SK-N-SH (cell line): ENCODE measurements around the gene CD300LB. TPM values are rescaled to one million over a fixed set of nuclear protein-coding genes. Genes with fewer than 3 reads are reported as not detected.

Source experiments
- CTCF ChIA-PET: fragments of 300-600, 350-600 bp; formaldehyde crosslinking; extraction: SDS; loops from one replicate; lab custom pipeline; 2021; lab: Yijun Ruan, JAX
- POLR2A ChIA-PET: fragments of 350-600 bp; sonication (Branson Sonifier 250); formaldehyde crosslinking; extraction: SDS; loops from one replicate; lab custom pipeline; 2020; ENCODE audit warnings: antibody characterized with exemption, inconsistent platforms; lab: Yijun Ruan, JAX
- DNase-seq: peaks from one replicate; pipeline ENCODE4 v3.0.0; 2012
- H2AFZ ChIP-seq: fragments of 200-600 bp; sonication (generic); 2 replicates; pipeline ENCODE4 v1.8.1; 2016; ENCODE audit warnings: antibody characterized with exemption, mild to moderate bottlenecking, low read depth
- H3F3A ChIP-seq: fragments of 200-600 bp; sonication (generic); replicated peaks from 2 replicates; pipeline ENCODE3; 2016; ENCODE audit warnings: antibody characterized with exemption, mild to moderate bottlenecking; ENCODE audit not compliant: insufficient read depth
- H3K27ac ChIP-seq, 2 experiments: fragments of 200-500 bp in 1 of 2; fragments of 200-600 bp in 1 of 2; sonication (Bioruptor generic) in 1 of 2; sonication (generic), shearing (Covaris generic) in 1 of 2; 2 replicates each; pipeline versions ENCODE4 v1.5.1 to v1.6.1; 2014 to 2016; ENCODE audit warnings: low read depth in 2 of 2, inconsistent platforms in 1 of 2, low read length in 1 of 2, mild to moderate bottlenecking in 1 of 2, mixed read lengths in 1 of 2
- H3K27me3 ChIP-seq: fragments of 200-600 bp; sonication (generic), shearing (Covaris generic); 2 replicates; pipeline ENCODE4 v1.6.1; 2016; ENCODE audit warnings: mixed run types; ENCODE audit not compliant: insufficient read depth
- H3K36me3 ChIP-seq, 2 experiments: fragments of 200-500 bp in 1 of 2; fragments of 200-600 bp in 1 of 2; sonication (Bioruptor generic) in 1 of 2; sonication (generic) in 1 of 2; replicated peaks in 1 of 2; 2 replicates each; pipeline versions ENCODE3 to v1.5.1; 2014 to 2016; ENCODE audit warnings: low read length in 1 of 2, mild to moderate bottlenecking in 1 of 2; ENCODE audit not compliant: insufficient read depth in 2 of 2, control insufficient read depth in 1 of 2
- H3K4me1 ChIP-seq, 2 experiments: fragments of 200-500 bp in 1 of 2; fragments of 200-600 bp in 1 of 2; sonication (Bioruptor generic) in 1 of 2; sonication (generic), shearing (Covaris generic) in 1 of 2; 2 replicates each; pipeline versions ENCODE4 v1.5.1 to v1.6.1; 2014 to 2016; ENCODE audit warnings: low read depth in 1 of 2, low read length in 1 of 2, mixed run types in 1 of 2; ENCODE audit not compliant: insufficient read depth in 2 of 2, control insufficient read depth in 1 of 2
- H3K4me2 ChIP-seq: fragments of 200-600 bp; sonication (generic), shearing (Covaris generic); 2 replicates; pipeline ENCODE4 v1.6.1; 2017; ENCODE audit warnings: mixed run types
- H3K4me3 ChIP-seq, 2 experiments: fragments of 200-500 bp in 1 of 2; fragments of 200-600 bp in 1 of 2; sonication (Bioruptor generic) in 1 of 2; sonication (generic), shearing (Covaris generic) in 1 of 2; 2 replicates each; pipeline versions ENCODE4 v1.5.1 to v1.8.1; 2014 to 2016; ENCODE audit warnings: low read depth in 2 of 2, inconsistent platforms in 1 of 2, low read length in 1 of 2, mild to moderate bottlenecking in 1 of 2, mixed read lengths in 1 of 2, moderate library complexity in 1 of 2
- H3K79me2 ChIP-seq: fragments of 200-600 bp; sonication (generic); 2 replicates; pipeline ENCODE4 v1.8.1; 2017; ENCODE audit warnings: mild to moderate bottlenecking; ENCODE audit not compliant: insufficient read depth
- H3K9ac ChIP-seq: fragments of 200-600 bp; sonication (generic); 2 replicates; pipeline ENCODE4 v1.6.1; 2017; ENCODE audit warnings: mixed run types
- H3K9me2 ChIP-seq: fragments of 200-600 bp; sonication (generic); 2 replicates; pipeline ENCODE4 v1.6.1; 2017; ENCODE audit warnings: mixed run types
- H3K9me3 ChIP-seq: fragments of 200-600 bp; sonication (generic); 2 replicates; pipeline ENCODE4 v1.6.1; 2017; ENCODE audit warnings: mixed run types, mild to moderate bottlenecking, moderate library complexity
- H4K20me1 ChIP-seq: fragments of 200-600 bp; sonication (generic); 2 replicates; pipeline ENCODE4 v1.6.1; 2017; ENCODE audit warnings: mild to moderate bottlenecking, mixed run types; ENCODE audit not compliant: insufficient read depth
- CHD2 ChIP-seq: fragments of 150-350 bp; IDR thresholded peaks from 2 replicates; pipeline ENCODE4 v1.6.1; 2018; ENCODE audit warnings: low read length; ENCODE audit not compliant: partially characterized antibody
- EZH2phosphoT487 ChIP-seq: fragments of 200-600 bp; sonication (generic); IDR thresholded peaks from 2 replicates; pipeline ENCODE4 v1.6.1; 2017; ENCODE audit warnings: low read depth, mixed run types, mild to moderate bottlenecking, antibody characterized with exemption, moderate library complexity, borderline replicate concordance
- FOSL2 ChIP-seq: IDR thresholded peaks from 2 replicates; pipeline ENCODE4 v1.4.0; 2012; ENCODE audit warnings: low read depth, mild to moderate bottlenecking, moderate library complexity, borderline replicate concordance
- FOXM1 ChIP-seq: IDR thresholded peaks from 2 replicates; pipeline ENCODE4 v1.4.0; 2012; ENCODE audit warnings: low read depth, mild to moderate bottlenecking
- MXI1 ChIP-seq: IDR thresholded peaks from 2 replicates; pipeline ENCODE4 v1.6.1; 2012; ENCODE audit warnings: mild to moderate bottlenecking, low read depth, low read length, improper control_type of control experiment
- NFIC ChIP-seq: IDR thresholded peaks from 2 replicates; pipeline ENCODE4 v1.4.0; 2012; ENCODE audit warnings: borderline replicate concordance
- NRF1 ChIP-seq: IDR thresholded peaks from 2 replicates; pipeline ENCODE4 v1.6.1; 2012; ENCODE audit warnings: low read depth, mild to moderate bottlenecking, low read length
- RAD21 ChIP-seq: IDR thresholded peaks from 2 replicates; pipeline ENCODE4 v1.6.1; 2012; ENCODE audit warnings: mild to moderate bottlenecking, low read length
- RCOR1 ChIP-seq: fragments of 150-350 bp; IDR thresholded peaks from 2 replicates; pipeline ENCODE4 v1.6.1; 2017; ENCODE audit warnings: antibody characterized with exemption, low read length
- SIN3A ChIP-seq: IDR thresholded peaks from 2 replicates; pipeline ENCODE4 v1.6.1; 2012; ENCODE audit warnings: low read depth, mild to moderate bottlenecking, low read length, moderate library complexity, borderline replicate concordance
- TCF12 ChIP-seq: IDR thresholded peaks from 2 replicates; pipeline ENCODE4 v1.4.0; 2012
- TEAD4 ChIP-seq: IDR thresholded peaks from 2 replicates; pipeline ENCODE4 v1.4.0; 2012; ENCODE audit warnings: mild to moderate bottlenecking, borderline replicate concordance; ENCODE audit not compliant: insufficient read depth
- WGBS: methylation state at CpG from one replicate; pipeline ENCODE4 v1.1.6; 2017; ENCODE audit warnings: low lambda C conversion rate; 5-methylcytosine and 5-hydroxymethylcytosine counted together
- polyA plus RNA-seq, 3 experiments: library from polyadenylated mRNA; depleted of rRNA; stranded (reverse); fragments of >200 nt; gene quantifications; 2 replicates each; pipeline ENCODE4 v1.2.3, GENCODE V29; 2012
- TF ChIP-seq, protein P1 (sequence below): fragments of 150-350 bp; IDR thresholded peaks from 2 replicates; pipeline ENCODE4 v1.6.1; 2017; ENCODE audit warnings: antibody characterized with exemption, low read length, low read depth, borderline replicate concordance
- TF ChIP-seq, protein P2 (sequence below): IDR thresholded peaks from 2 replicates; pipeline ENCODE4 v1.6.1; 2012; ENCODE audit warnings: mild to moderate bottlenecking, low read depth, low read length, moderate library complexity
- TF ChIP-seq, protein P3 (sequence below): IDR thresholded peaks from 2 replicates; pipeline ENCODE4; 2012
- TF ChIP-seq, protein P4 (sequence below): IDR thresholded peaks from 2 replicates; pipeline ENCODE4 v1.4.0; 2012; ENCODE audit warnings: low read depth, borderline replicate concordance

Gene CD300LB
- polyA plus RNA-seq, 1 of the 3 experiments (the other 2 are of a cell fraction), result not detected

DNA sequence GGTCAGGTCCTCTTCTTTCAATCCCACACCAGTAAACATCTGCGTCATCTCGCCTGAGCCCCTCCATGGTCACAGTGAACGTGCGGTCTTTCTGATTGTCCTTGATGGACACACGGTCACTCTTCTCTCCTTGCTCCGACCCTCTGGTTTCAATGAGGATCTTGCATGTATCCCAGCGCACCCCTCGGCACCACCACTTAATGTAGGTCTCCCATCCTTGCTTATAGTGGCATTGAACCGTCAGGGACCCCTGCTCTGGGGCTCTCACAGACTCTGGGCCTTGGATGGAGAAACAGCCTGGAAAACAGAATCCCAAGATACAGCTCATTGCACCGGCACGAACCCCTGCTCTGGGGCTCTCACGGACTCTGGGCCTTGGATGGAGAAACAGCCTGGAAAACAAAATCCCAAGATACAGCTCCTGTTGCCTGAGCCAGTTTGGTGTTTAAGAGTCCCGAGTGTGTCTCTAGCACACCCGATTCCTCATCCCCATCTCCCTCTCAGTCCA is 5.4 kb downstream of the CD300LB start:
- CTCF ChIA-PET, result interaction anchor here (0.5 to 1.3 kb wide), 3 partner anchors 23 to 1686 kb away, joined by 3 to 4 read pairs (median 3); no protein-coding TSS in a partner anchor
- H4K20me1 ChIP-seq, result no peaks in the 10 kb centered on the region
- 23% methylated on average over 14 of the region's 14 CpGs for WGBS
- no peak overlapping the region for H3K4me3 ChIP-seq
- H3F3A ChIP-seq, result no peaks in the 10 kb centered on the region
- TF ChIP-seq, protein P1, sequence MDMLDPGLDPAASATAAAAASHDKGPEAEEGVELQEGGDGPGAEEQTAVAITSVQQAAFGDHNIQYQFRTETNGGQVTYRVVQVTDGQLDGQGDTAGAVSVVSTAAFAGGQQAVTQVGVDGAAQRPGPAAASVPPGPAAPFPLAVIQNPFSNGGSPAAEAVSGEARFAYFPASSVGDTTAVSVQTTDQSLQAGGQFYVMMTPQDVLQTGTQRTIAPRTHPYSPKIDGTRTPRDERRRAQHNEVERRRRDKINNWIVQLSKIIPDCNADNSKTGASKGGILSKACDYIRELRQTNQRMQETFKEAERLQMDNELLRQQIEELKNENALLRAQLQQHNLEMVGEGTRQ, result no peak
- TF ChIP-seq SIN3A, result no peak
- TF ChIP-seq FOXM1, result no peak
- no peak for TF ChIP-seq RCOR1
- TF ChIP-seq NRF1, result no peak
- TF ChIP-seq, protein P2, sequence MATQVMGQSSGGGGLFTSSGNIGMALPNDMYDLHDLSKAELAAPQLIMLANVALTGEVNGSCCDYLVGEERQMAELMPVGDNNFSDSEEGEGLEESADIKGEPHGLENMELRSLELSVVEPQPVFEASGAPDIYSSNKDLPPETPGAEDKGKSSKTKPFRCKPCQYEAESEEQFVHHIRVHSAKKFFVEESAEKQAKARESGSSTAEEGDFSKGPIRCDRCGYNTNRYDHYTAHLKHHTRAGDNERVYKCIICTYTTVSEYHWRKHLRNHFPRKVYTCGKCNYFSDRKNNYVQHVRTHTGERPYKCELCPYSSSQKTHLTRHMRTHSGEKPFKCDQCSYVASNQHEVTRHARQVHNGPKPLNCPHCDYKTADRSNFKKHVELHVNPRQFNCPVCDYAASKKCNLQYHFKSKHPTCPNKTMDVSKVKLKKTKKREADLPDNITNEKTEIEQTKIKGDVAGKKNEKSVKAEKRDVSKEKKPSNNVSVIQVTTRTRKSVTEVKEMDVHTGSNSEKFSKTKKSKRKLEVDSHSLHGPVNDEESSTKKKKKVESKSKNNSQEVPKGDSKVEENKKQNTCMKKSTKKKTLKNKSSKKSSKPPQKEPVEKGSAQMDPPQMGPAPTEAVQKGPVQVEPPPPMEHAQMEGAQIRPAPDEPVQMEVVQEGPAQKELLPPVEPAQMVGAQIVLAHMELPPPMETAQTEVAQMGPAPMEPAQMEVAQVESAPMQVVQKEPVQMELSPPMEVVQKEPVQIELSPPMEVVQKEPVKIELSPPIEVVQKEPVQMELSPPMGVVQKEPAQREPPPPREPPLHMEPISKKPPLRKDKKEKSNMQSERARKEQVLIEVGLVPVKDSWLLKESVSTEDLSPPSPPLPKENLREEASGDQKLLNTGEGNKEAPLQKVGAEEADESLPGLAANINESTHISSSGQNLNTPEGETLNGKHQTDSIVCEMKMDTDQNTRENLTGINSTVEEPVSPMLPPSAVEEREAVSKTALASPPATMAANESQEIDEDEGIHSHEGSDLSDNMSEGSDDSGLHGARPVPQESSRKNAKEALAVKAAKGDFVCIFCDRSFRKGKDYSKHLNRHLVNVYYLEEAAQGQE, result no peak
- no peak for TF ChIP-seq FOSL2
- no peak for TF ChIP-seq CHD2
- TF ChIP-seq TCF12, result no peak
- TF ChIP-seq, protein P3, sequence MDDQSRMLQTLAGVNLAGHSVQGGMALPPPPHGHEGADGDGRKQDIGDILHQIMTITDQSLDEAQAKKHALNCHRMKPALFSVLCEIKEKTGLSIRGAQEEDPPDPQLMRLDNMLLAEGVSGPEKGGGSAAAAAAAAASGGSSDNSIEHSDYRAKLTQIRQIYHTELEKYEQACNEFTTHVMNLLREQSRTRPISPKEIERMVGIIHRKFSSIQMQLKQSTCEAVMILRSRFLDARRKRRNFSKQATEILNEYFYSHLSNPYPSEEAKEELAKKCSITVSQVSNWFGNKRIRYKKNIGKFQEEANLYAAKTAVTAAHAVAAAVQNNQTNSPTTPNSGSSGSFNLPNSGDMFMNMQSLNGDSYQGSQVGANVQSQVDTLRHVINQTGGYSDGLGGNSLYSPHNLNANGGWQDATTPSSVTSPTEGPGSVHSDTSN, result no peak
- no peak for TF ChIP-seq NFIC
- no peak for TF ChIP-seq TEAD4
- no peak for TF ChIP-seq RAD21
- TF ChIP-seq EZH2phosphoT487, result no peak
- TF ChIP-seq, protein P4, sequence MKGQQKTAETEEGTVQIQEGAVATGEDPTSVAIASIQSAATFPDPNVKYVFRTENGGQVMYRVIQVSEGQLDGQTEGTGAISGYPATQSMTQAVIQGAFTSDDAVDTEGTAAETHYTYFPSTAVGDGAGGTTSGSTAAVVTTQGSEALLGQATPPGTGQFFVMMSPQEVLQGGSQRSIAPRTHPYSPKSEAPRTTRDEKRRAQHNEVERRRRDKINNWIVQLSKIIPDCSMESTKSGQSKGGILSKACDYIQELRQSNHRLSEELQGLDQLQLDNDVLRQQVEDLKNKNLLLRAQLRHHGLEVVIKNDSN, result no peak
- no peak for TF ChIP-seq MXI1
- DNase-seq, result no peak
- H3K36me3 ChIP-seq, result no peaks in the 10 kb centered on the region
- H3K9me3 ChIP-seq, result no peaks in the 10 kb centered on the region
- H3K4me1 ChIP-seq, result no peaks in the 10 kb centered on the region
- H3K27me3 ChIP-seq, result no peaks in the 10 kb centered on the region
- POLR2A ChIA-PET, result no interaction called here
- H2AFZ ChIP-seq, result no peak overlapping the region
- H3K79me2 ChIP-seq, result no peaks in the 10 kb centered on the region
- H3K27ac ChIP-seq, result no peak overlapping the region
- no peaks in the 10 kb centered on the region for H3K9me2 ChIP-seq
- H3K4me2 ChIP-seq, result no peak overlapping the region
- H3K9ac ChIP-seq, result no peak overlapping the region
